IMR-90 (cell line): Measurements from ENCODE around the gene AKNA. TPM values are rescaled to one million over a fixed set of nuclear protein-coding genes. Genes with fewer than 3 reads are reported as not detected.

Experiments used
- ATAC-seq: fragments of 200-7000 bp; cut with Tn5 transposase; 2 replicates; pipeline ENCODE4 v1.9.1; 2020; ENCODE audit warnings: low read depth, mild to moderate bottlenecking, moderate library complexity
- BruUV-seq: library from RNA; stranded (reverse); fragments of 400-500 nt; replicated peaks from 2 replicates; lab custom pipeline; 2021; lab: Mats Ljungman, UMichigan
- CTCF ChIA-PET: fragments of 300-600 bp; formaldehyde crosslinking; extraction: SDS; loops from one replicate; lab custom pipeline; 2021; ENCODE audit warnings: antibody characterized with exemption; lab: Yijun Ruan, JAX
- POLR2A ChIA-PET: fragments of 300-600 bp; sonication (Branson Sonifier 250); formaldehyde crosslinking; loops from one replicate; lab custom pipeline; 2022; ENCODE audit warnings: antibody characterized with exemption; ENCODE audit not compliant: unreplicated experiment; lab: Charles Lee
- DNase-seq: peaks from one replicate; pipeline ENCODE4 v3.0.0; 2013
- H2AFZ ChIP-seq: replicated peaks from 2 replicates; pipeline ENCODE3; 2013; ENCODE audit warnings: low read length, mild to moderate bottlenecking; ENCODE audit not compliant: poor library complexity
- H2AK5ac ChIP-seq: 2 replicates; pipeline ENCODE4 v1.6.1; 2013; ENCODE audit warnings: low read depth, low read length, inconsistent platforms
- H2AK9ac ChIP-seq: replicated peaks from 2 replicates; pipeline ENCODE3; 2013; ENCODE audit warnings: mild to moderate bottlenecking, low read depth, low read length, moderate library complexity; ENCODE audit not compliant: poor library complexity
- H2BK120ac ChIP-seq: 2 replicates; pipeline ENCODE4 v1.6.1; 2013; ENCODE audit warnings: low read depth, low read length, inconsistent platforms
- H2BK15ac ChIP-seq: 3 replicates; pipeline ENCODE4 v1.6.1; 2013; ENCODE audit warnings: low read depth, low read length, inconsistent platforms
- H2BK20ac ChIP-seq: 2 replicates; pipeline ENCODE4 v1.6.1; 2013; ENCODE audit warnings: low read depth, mild to moderate bottlenecking, inconsistent platforms, low read length, moderate library complexity
- H2BK5ac ChIP-seq: 2 replicates; pipeline ENCODE4 v1.6.1; 2013; ENCODE audit warnings: mild to moderate bottlenecking, low read depth, low read length, inconsistent platforms; ENCODE audit not compliant: poor library complexity, severe bottlenecking
- H3K14ac ChIP-seq: replicated peaks from 2 replicates; pipeline ENCODE4 v1.6.1; 2013; ENCODE audit warnings: low read depth, low read length, inconsistent platforms
- H3K18ac ChIP-seq: 2 replicates; pipeline ENCODE4 v1.6.1; 2013; ENCODE audit warnings: low read depth, low read length, control low read depth
- H3K23ac ChIP-seq: 2 replicates; pipeline ENCODE4 v1.6.1; 2013; ENCODE audit warnings: low read depth, low read length, inconsistent platforms
- H3K27ac ChIP-seq: 2 replicates; pipeline ENCODE4 v1.5.1; 2013; ENCODE audit warnings: mild to moderate bottlenecking, control low read depth, low read length; ENCODE audit not compliant: insufficient read depth
- H3K27me3 ChIP-seq: 2 replicates; pipeline ENCODE4 v1.6.1; 2013; ENCODE audit warnings: low read length; ENCODE audit not compliant: control insufficient read depth, insufficient read depth
- H3K36me3 ChIP-seq: 2 replicates; pipeline ENCODE4 v1.6.1; 2013; ENCODE audit warnings: low read length, mixed read lengths; ENCODE audit not compliant: control insufficient read depth, insufficient read depth
- H3K4ac ChIP-seq: 2 replicates; pipeline ENCODE4 v1.6.1; 2013; ENCODE audit warnings: low read depth, low read length, inconsistent platforms
- H3K4me1 ChIP-seq: 2 replicates; pipeline ENCODE4 v1.6.1; 2013; ENCODE audit warnings: low read length, mixed read lengths; ENCODE audit not compliant: control insufficient read depth, insufficient read depth
- H3K4me2 ChIP-seq: 2 replicates; pipeline ENCODE4 v1.6.1; 2013; ENCODE audit warnings: low read depth, mild to moderate bottlenecking, control low read depth, low read length, moderate library complexity
- H3K4me3 ChIP-seq: 2 replicates; pipeline ENCODE4 v1.5.1; 2013; ENCODE audit warnings: low read depth, mild to moderate bottlenecking, control low read depth, low read length, moderate library complexity; ENCODE audit not compliant: insufficient read depth
- H3K56ac ChIP-seq: 2 replicates; pipeline ENCODE4 v1.6.1; 2013; ENCODE audit warnings: low read length, inconsistent platforms; ENCODE audit not compliant: insufficient read depth; ENCODE audit errors: extremely low read depth
- H3K79me1 ChIP-seq, 2 experiments: 2 replicates each; pipeline ENCODE4 v1.6.1; 2013; ENCODE audit warnings: low read length in 2 of 2, inconsistent platforms in 1 of 2, low read depth in 1 of 2
- H3K9ac ChIP-seq: 2 replicates; pipeline ENCODE4 v1.6.1; 2013; ENCODE audit warnings: low read depth, low read length, control low read depth
- H3K9me1 ChIP-seq: 2 replicates; pipeline ENCODE4 v1.6.1; 2013; ENCODE audit warnings: low read length, inconsistent platforms; ENCODE audit not compliant: insufficient read depth
- H3K9me3 ChIP-seq: 2 replicates; pipeline ENCODE4 v1.6.1; 2013; ENCODE audit warnings: low read length; ENCODE audit not compliant: control insufficient read depth, insufficient read depth
- H4K20me1 ChIP-seq: 2 replicates; pipeline ENCODE4 v1.6.1; 2013; ENCODE audit warnings: low read length, inconsistent platforms; ENCODE audit not compliant: insufficient read depth
- H4K5ac ChIP-seq: 2 replicates; pipeline ENCODE4 v1.6.1; 2013; ENCODE audit warnings: mild to moderate bottlenecking, low read depth, low read length, control low read depth
- H4K8ac ChIP-seq, 2 experiments: 2 replicates each; pipeline ENCODE4 v1.6.1; 2013; ENCODE audit warnings: low read depth in 2 of 2, low read length in 2 of 2, control low read depth in 1 of 2, inconsistent platforms in 1 of 2
- H4K91ac ChIP-seq: 2 replicates; pipeline ENCODE4 v1.6.1; 2013; ENCODE audit warnings: low read depth, low read length, inconsistent platforms; ENCODE audit not compliant: insufficient read depth
- BHLHE40 ChIP-seq: fragments of 150-350 bp; IDR thresholded peaks from 2 replicates; pipeline ENCODE4 v1.6.1; 2016; ENCODE audit warnings: mild to moderate bottlenecking, low read depth, low read length
- CEBPB ChIP-seq: IDR thresholded peaks from 2 replicates; pipeline ENCODE4 v1.6.1; 2012; ENCODE audit warnings: low read depth, low read length, improper control_type of control experiment
- CHD1 ChIP-seq: IDR thresholded peaks from 2 replicates; pipeline ENCODE4 v1.6.1; 2012; ENCODE audit warnings: low read depth, low read length, improper control_type of control experiment
- FOS ChIP-seq: fragments of 150-350 bp; IDR thresholded peaks from 2 replicates; pipeline ENCODE4 v1.6.1; 2016; ENCODE audit warnings: low read depth, low read length
- MAFK ChIP-seq: IDR thresholded peaks from 2 replicates; pipeline ENCODE4 v1.6.1; 2012; ENCODE audit warnings: low read depth, low read length, improper control_type of control experiment
- MAZ ChIP-seq: IDR thresholded peaks from 2 replicates; pipeline ENCODE4 v1.6.1; 2012; ENCODE audit warnings: low read depth, mild to moderate bottlenecking, low read length, improper control_type of control experiment, moderate library complexity, borderline replicate concordance
- MXI1 ChIP-seq: IDR thresholded peaks from 2 replicates; pipeline ENCODE4 v1.6.1; 2012; ENCODE audit warnings: low read depth, mild to moderate bottlenecking, low read length, moderate library complexity, borderline replicate concordance
- NFE2L2 ChIP-seq: fragments of 150-350 bp; IDR thresholded peaks from 2 replicates; pipeline ENCODE4 v1.6.1; 2016; ENCODE audit warnings: low read depth, mild to moderate bottlenecking, low read length
- POLR2A ChIP-seq: IDR thresholded peaks from 2 replicates; pipeline ENCODE4 v1.6.1; 2012; ENCODE audit warnings: mild to moderate bottlenecking, low read depth, low read length
- RAD21 ChIP-seq: IDR thresholded peaks from 2 replicates; pipeline ENCODE4 v1.6.1; 2012; ENCODE audit warnings: low read length, improper control_type of control experiment
- RCOR1 ChIP-seq: IDR thresholded peaks from 2 replicates; pipeline ENCODE4 v1.6.1; 2012; ENCODE audit warnings: mild to moderate bottlenecking, low read length, improper control_type of control experiment; ENCODE audit not compliant: insufficient replicate concordance
- RFX5 ChIP-seq: IDR thresholded peaks from 2 replicates; pipeline ENCODE4 v1.8.0; 2012; ENCODE audit warnings: low read depth, mild to moderate bottlenecking, low read length, moderate library complexity
- SMC3 ChIP-seq: fragments of 150-350 bp; IDR thresholded peaks from 2 replicates; pipeline ENCODE4 v1.6.1; 2016; ENCODE audit warnings: low read depth, mild to moderate bottlenecking, antibody characterized with exemption, low read length, moderate library complexity
- USF2 ChIP-seq: fragments of 150-350 bp; IDR thresholded peaks from 2 replicates; pipeline ENCODE4 v1.6.1; 2017; ENCODE audit warnings: mild to moderate bottlenecking, antibody characterized with exemption, low read length, low read depth
- WGBS, 2 experiments: methylation state at CpG; one replicate each; pipeline versions ENCODE4 v1.1.5 to v1.1.7; 2013; ENCODE audit warnings: missing lambda C conversion rate in 2 of 2; ENCODE audit not compliant: insufficient read length in 1 of 2; ENCODE audit errors: extremely low coverage in 2 of 2; 5-methylcytosine and 5-hydroxymethylcytosine counted together
- dilution Hi-C: fragments of 300-500 bp; cut with HindIII; formaldehyde crosslinking; loops from one replicate; pipeline ENCODE4 v1.14.3; 2018; ENCODE audit warnings: low sequenced_read_pairs; ENCODE audit not compliant: unreplicated experiment
- in situ Hi-C: fragments of 300-500 bp; cut with MboI; formaldehyde crosslinking; loops from 3 replicates; pipeline ENCODE4 v1.14.3; 2019; ENCODE audit warnings: low sequenced_read_pairs, inconsistent platforms, mixed read lengths
- intact Hi-C: fragments of 100-400 bp; cut with micrococcal nuclease; formaldehyde crosslinking; loops from 2 replicates; pipeline ENCODE4 v1.10.0; 2022
- polyA plus RNA-seq, 3 experiments: library from polyadenylated mRNA; depleted of rRNA; stranded (reverse); fragments of >200 nt; gene quantifications; 2 replicates each; pipeline ENCODE4 v1.2.3, GENCODE V29; 2012; ENCODE audit warnings: low replicate concordance in 1 of 3
- total RNA-seq: library from RNA; depleted of rRNA; stranded (reverse); fragments of >200 nt; gene quantifications from 2 replicates; pipeline ENCODE4 v1.2.3, GENCODE V29; 2012
- TF ChIP-seq, protein P1 (sequence below): fragments of 150-350 bp; IDR thresholded peaks from 2 replicates; pipeline ENCODE4 v1.6.1; 2016; ENCODE audit warnings: low read depth, mild to moderate bottlenecking, low read length, moderate library complexity, borderline replicate concordance

Gene AKNA
- total and polyA plus RNA-seq, 2 of the 4 experiments (the other 2 are of a cell fraction), result 2.7 to 7.3 TPM

GRCh38 chr9:114376586-114377445, 11.0 kb downstream of the AKNA start:
- POLR2A ChIA-PET, result no interaction called here
- Histone ChIP-seq H3K4me3 (no peak overlapping the region), H3K4me1 (no peaks in the 10 kb centered on the region), H4K20me1 (peaks cover 6% of the 10 kb centered on the region; the same call in 1 of the 2 replicates), H2AK5ac (no peak overlapping the region), H4K91ac (no peak overlapping the region), H2BK15ac (no peak overlapping the region), H3K9me3 (no peaks in the 10 kb centered on the region), H3K18ac (no peak overlapping the region), H2AK9ac (no peak overlapping the region), H3K36me3 (peaks cover 42% of the 10 kb centered on the region), H2BK5ac (no peak overlapping the region), H3K9ac (no peak overlapping the region), H4K8ac (no peak overlapping the region), H3K9me1 (peaks cover 9% of the 10 kb centered on the region), H2BK120ac (no peak overlapping the region; the same call in 1 of the 2 replicates), H4K5ac (no peak overlapping the region), H3K4ac (no peak overlapping the region), H3K4me2 (no peak overlapping the region), H3K27ac (no peak overlapping the region), H3K79me1 (peaks cover 13 to 14% of the 10 kb centered on the region in 2 experiments), H3K14ac (no peak overlapping the region), H2AFZ (no peak overlapping the region), H3K23ac (no peak overlapping the region), H3K56ac (no peak overlapping the region), H3K27me3 (no peaks in the 10 kb centered on the region), H2BK20ac (no peak overlapping the region)
- BruUV-seq, result no TSS peak
- ATAC-seq (no peak), DNase-seq (no peak)
- dilution Hi-C loops, result no loop called here
- WGBS, 2 experiments, result 96% methylated on average over 4 of the region's 19 CpGs; no CpG with 5 or more reads in 1 of the 2 experiments
- intact Hi-C loops, result no loop called here
- in situ Hi-C loops, result no loop called here
- CTCF ChIA-PET, result no interaction called here
- TF ChIP-seq, protein P1, sequence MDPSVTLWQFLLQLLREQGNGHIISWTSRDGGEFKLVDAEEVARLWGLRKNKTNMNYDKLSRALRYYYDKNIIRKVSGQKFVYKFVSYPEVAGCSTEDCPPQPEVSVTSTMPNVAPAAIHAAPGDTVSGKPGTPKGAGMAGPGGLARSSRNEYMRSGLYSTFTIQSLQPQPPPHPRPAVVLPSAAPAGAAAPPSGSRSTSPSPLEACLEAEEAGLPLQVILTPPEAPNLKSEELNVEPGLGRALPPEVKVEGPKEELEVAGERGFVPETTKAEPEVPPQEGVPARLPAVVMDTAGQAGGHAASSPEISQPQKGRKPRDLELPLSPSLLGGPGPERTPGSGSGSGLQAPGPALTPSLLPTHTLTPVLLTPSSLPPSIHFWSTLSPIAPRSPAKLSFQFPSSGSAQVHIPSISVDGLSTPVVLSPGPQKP, result no peak
- no peak for TF ChIP-seq RCOR1
- no peak for TF ChIP-seq MXI1
- no peak for TF ChIP-seq BHLHE40
- no peak for TF ChIP-seq MAZ
- TF ChIP-seq POLR2A, result no peak
- no peak for TF ChIP-seq CEBPB
- no peak for TF ChIP-seq MAFK
- no peak for TF ChIP-seq CHD1
- no peak for TF ChIP-seq USF2
- no peak for TF ChIP-seq SMC3
- TF ChIP-seq RFX5, result no peak
- TF ChIP-seq NFE2L2, result no peak
- no peak for TF ChIP-seq FOS
- no peak for TF ChIP-seq RAD21
